Mesendoderm (in vitro differentiated cells): Measurements from ENCODE around the gene SLC18B1.

Experiments used
- DNase-seq: peaks from one replicate; pipeline ENCODE4 v3.0.0; 2013
- H2AK5ac ChIP-seq: 2 replicates; pipeline ENCODE4 v1.6.1; 2013; ENCODE audit warnings: low read length, inconsistent platforms
- H2BK120ac ChIP-seq: 2 replicates; pipeline ENCODE4 v1.6.1; 2013; ENCODE audit warnings: low read depth, mild to moderate bottlenecking, low read length, moderate library complexity, mixed read lengths
- H2BK15ac ChIP-seq: replicated peaks from 2 replicates; pipeline ENCODE4 v1.6.1; 2013; ENCODE audit warnings: low read depth, mild to moderate bottlenecking, moderate library complexity
- H2BK5ac ChIP-seq: 2 replicates; pipeline ENCODE4 v1.6.1; 2013; ENCODE audit warnings: low read length, inconsistent platforms
- H3K18ac ChIP-seq: 2 replicates; pipeline ENCODE4 v1.6.1; 2013; ENCODE audit warnings: mild to moderate bottlenecking, low read length, mixed read lengths
- H3K23ac ChIP-seq: one replicate; pipeline ENCODE4 v1.6.1; 2013; ENCODE audit warnings: low read length
- H3K27ac ChIP-seq: 2 replicates; pipeline ENCODE4 v1.5.1; 2013; ENCODE audit warnings: low read depth, mild to moderate bottlenecking, inconsistent platforms, low read length, moderate library complexity
- H3K27me3 ChIP-seq: 2 replicates; pipeline ENCODE4 v1.6.1; 2013; ENCODE audit warnings: low read length, control low read depth, mild to moderate bottlenecking, inconsistent platforms; ENCODE audit not compliant: insufficient read depth, poor library complexity
- H3K36me3 ChIP-seq: 2 replicates; pipeline ENCODE4 v1.6.1; 2013; ENCODE audit warnings: low read length, inconsistent platforms; ENCODE audit not compliant: control insufficient read depth, insufficient read depth
- H3K4ac ChIP-seq: one replicate; pipeline ENCODE4 v1.6.1; 2013; ENCODE audit warnings: low read depth, mild to moderate bottlenecking, low read length, moderate library complexity
- H3K4me1 ChIP-seq: 2 replicates; pipeline ENCODE4 v1.6.1; 2013; ENCODE audit warnings: low read depth, low read length, inconsistent platforms; ENCODE audit not compliant: control insufficient read depth
- H3K4me2 ChIP-seq: 2 replicates; pipeline ENCODE4 v1.6.1; 2013; ENCODE audit warnings: low read length
- H3K4me3 ChIP-seq: 2 replicates; pipeline ENCODE4 v1.5.1; 2013; ENCODE audit warnings: mild to moderate bottlenecking, low read length
- H3K56ac ChIP-seq: one replicate; pipeline ENCODE4 v1.6.1; 2013; ENCODE audit warnings: low read length
- H3K79me1 ChIP-seq: 2 replicates; pipeline ENCODE4 v1.6.1; 2013; ENCODE audit warnings: low read length, inconsistent platforms
- H3K79me2 ChIP-seq: 2 replicates; pipeline ENCODE4 v1.6.1; 2013; ENCODE audit warnings: mild to moderate bottlenecking, low read length; ENCODE audit not compliant: control insufficient read depth, insufficient read depth
- H3K9ac ChIP-seq: 2 replicates; pipeline ENCODE4 v1.6.1; 2013; ENCODE audit warnings: low read length, inconsistent platforms
- H4K5ac ChIP-seq: one replicate; pipeline ENCODE4 v1.6.1; 2013; ENCODE audit warnings: low read length
- H4K8ac ChIP-seq: one replicate; pipeline ENCODE4 v1.6.1; 2013; ENCODE audit warnings: low read depth, mild to moderate bottlenecking, control low read depth, low read length, moderate library complexity
- WGBS: extraction: QIAGEN DNeasy Blood & Tissue Kit; methylation state at CpG from one replicate; pipeline ENCODE4 v1.1.7; 2013; ENCODE audit warnings: low lambda C conversion rate, missing lambda C conversion rate; ENCODE audit not compliant: insufficient coverage; ENCODE audit errors: extremely low coverage; 5-methylcytosine and 5-hydroxymethylcytosine counted together

SLC18B1 gene

GRCh38 chr6:132733283-132733682 is 65.2 kb downstream of the SLC18B1 start:
- Histone ChIP-seq H3K4ac (no peak overlapping the region), H3K4me2 (no peak overlapping the region), H2AK5ac (no peak overlapping the region), H3K36me3 (no peaks in the 10 kb centered on the region), H3K79me2 (no peaks in the 10 kb centered on the region), H3K18ac (no peak overlapping the region), H3K23ac (no peak overlapping the region), H2BK120ac (no peak overlapping the region), H2BK15ac (no peak overlapping the region), H3K27me3 (no peaks in the 10 kb centered on the region), H2BK5ac (no peak overlapping the region), H3K27ac (no peak overlapping the region), H3K79me1 (no peaks in the 10 kb centered on the region), H4K5ac (no peak overlapping the region), H3K56ac (no peak overlapping the region), H3K4me1 (no peaks in the 10 kb centered on the region), H3K4me3 (no peak overlapping the region), H3K9ac (no peak overlapping the region), H4K8ac (no peak overlapping the region)
- no CpG with 5 or more reads among the region's 2 CpGs for WGBS
- DNase-seq: no peak

DNA sequence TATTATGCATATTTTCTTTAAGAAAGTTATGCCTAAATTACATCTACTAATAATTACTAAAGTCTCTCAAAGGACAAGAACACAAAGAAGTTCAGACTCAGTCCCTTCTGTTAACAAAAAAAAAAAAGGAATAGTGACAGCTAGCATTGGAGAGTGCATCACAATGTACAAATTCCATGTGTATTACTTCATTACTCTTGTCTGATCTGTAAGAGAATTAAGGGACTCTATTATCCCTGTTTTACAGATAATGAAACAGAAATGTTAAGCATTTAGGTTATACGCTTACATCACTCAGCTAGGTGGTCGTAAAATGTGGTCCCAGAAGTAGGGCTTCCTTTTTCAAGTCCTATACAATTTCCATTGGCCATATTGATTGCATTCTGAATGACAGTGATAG is 67.4 kb downstream of the SLC18B1 start:
- Histone ChIP-seq H4K8ac (no peak overlapping the region), H3K36me3 (no peaks in the 10 kb centered on the region), H2BK15ac (no peak overlapping the region), H3K18ac (no peak overlapping the region), H3K23ac (no peak overlapping the region), H3K79me1 (no peaks in the 10 kb centered on the region), H3K79me2 (no peaks in the 10 kb centered on the region), H2AK5ac (no peak overlapping the region), H2BK120ac (no peak overlapping the region), H3K4me2 (no peak overlapping the region), H3K4me3 (no peak overlapping the region), H3K27me3 (no peaks in the 10 kb centered on the region), H3K4me1 (no peaks in the 10 kb centered on the region), H3K56ac (no peak overlapping the region), H4K5ac (no peak overlapping the region), H3K27ac (no peak overlapping the region), H3K9ac (no peak overlapping the region), H2BK5ac (no peak overlapping the region), H3K4ac (no peak overlapping the region)
- no peak for DNase-seq
- no CpG with 5 or more reads among the region's 2 CpGs for WGBS

- Histone ChIP-seq H3K79me2 (no peaks in the 10 kb centered on the region), H3K79me1 (no peaks in the 10 kb centered on the region), H2BK5ac (no peak overlapping the region), H3K4me2 (no peak overlapping the region), H2BK120ac (no peak overlapping the region), H3K27ac (no peak overlapping the region), H3K23ac (no peak overlapping the region), H3K36me3 (no peaks in the 10 kb centered on the region), H3K27me3 (no peaks in the 10 kb centered on the region), H2AK5ac (no peak overlapping the region), H4K5ac (no peak overlapping the region), H4K8ac (no peak overlapping the region), H3K18ac (no peak overlapping the region), H3K4me3 (no peak overlapping the region), H2BK15ac (no peak overlapping the region), H3K56ac (no peak overlapping the region), H3K4me1 (no peaks in the 10 kb centered on the region), H3K9ac (no peak overlapping the region), H3K4ac (no peak overlapping the region)
- no CpG with 5 or more reads among the region's 3 CpGs for WGBS
- no peak for DNase-seq
Observed at GRCh38 chr6:132730560-132730959, 67.9 kb downstream of the SLC18B1 start.

DNA sequence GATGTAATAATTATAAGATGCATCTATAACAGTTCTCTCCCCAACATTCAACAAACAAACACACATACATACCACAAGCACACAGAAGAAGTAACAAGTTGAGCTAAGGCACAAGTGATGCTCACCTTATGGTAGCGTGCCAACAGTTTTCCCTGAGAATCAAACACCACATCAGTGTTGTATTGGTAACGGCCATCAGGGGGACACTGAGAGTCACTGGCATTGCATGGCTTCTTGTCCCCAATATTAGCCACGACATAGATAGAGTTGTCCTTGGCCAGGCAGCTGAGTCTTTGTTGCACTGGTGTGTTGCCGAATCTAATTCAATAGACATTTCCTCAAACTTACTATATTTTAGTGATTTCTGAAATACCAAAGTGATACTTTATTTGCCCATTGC is 69.8 kb downstream of the SLC18B1 start:
- Histone ChIP-seq H4K5ac (no peak overlapping the region), H3K79me1 (no peaks in the 10 kb centered on the region), H3K18ac (no peak overlapping the region), H3K23ac (no peak overlapping the region), H3K79me2 (no peaks in the 10 kb centered on the region), H2BK120ac (no peak overlapping the region), H3K4me3 (no peak overlapping the region), H2BK15ac (no peak overlapping the region), H3K9ac (no peak overlapping the region), H2BK5ac (no peak overlapping the region), H3K4me2 (no peak overlapping the region), H3K4me1 (no peaks in the 10 kb centered on the region), H4K8ac (no peak overlapping the region), H3K27me3 (no peaks in the 10 kb centered on the region), H3K27ac (no peak overlapping the region), H3K36me3 (no peaks in the 10 kb centered on the region), H3K56ac (no peak overlapping the region), H2AK5ac (no peak overlapping the region), H3K4ac (no peak overlapping the region)
- peak; percentile 48 for DNase-seq
- no CpG with 5 or more reads among the region's 4 CpGs for WGBS

- Histone ChIP-seq H3K9ac (no peak overlapping the region), H3K4me1 (no peaks in the 10 kb centered on the region), H3K36me3 (no peaks in the 10 kb centered on the region), H3K18ac (no peak overlapping the region), H2BK5ac (no peak overlapping the region), H3K56ac (no peak overlapping the region), H3K79me1 (no peaks in the 10 kb centered on the region), H3K79me2 (no peaks in the 10 kb centered on the region), H3K4ac (no peak overlapping the region), H4K8ac (no peak overlapping the region), H3K23ac (no peak overlapping the region), H3K27me3 (no peaks in the 10 kb centered on the region), H3K27ac (no peak overlapping the region), H2AK5ac (no peak overlapping the region), H3K4me2 (no peak overlapping the region), H4K5ac (no peak overlapping the region), H3K4me3 (no peak overlapping the region), H2BK120ac (no peak overlapping the region), H2BK15ac (no peak overlapping the region)
- no CpG with 5 or more reads among the region's 4 CpGs for WGBS
- DNase-seq: no peak
Observed at GRCh38 chr6:132726608-132726975, 71.8 kb downstream of the SLC18B1 start.

DNA sequence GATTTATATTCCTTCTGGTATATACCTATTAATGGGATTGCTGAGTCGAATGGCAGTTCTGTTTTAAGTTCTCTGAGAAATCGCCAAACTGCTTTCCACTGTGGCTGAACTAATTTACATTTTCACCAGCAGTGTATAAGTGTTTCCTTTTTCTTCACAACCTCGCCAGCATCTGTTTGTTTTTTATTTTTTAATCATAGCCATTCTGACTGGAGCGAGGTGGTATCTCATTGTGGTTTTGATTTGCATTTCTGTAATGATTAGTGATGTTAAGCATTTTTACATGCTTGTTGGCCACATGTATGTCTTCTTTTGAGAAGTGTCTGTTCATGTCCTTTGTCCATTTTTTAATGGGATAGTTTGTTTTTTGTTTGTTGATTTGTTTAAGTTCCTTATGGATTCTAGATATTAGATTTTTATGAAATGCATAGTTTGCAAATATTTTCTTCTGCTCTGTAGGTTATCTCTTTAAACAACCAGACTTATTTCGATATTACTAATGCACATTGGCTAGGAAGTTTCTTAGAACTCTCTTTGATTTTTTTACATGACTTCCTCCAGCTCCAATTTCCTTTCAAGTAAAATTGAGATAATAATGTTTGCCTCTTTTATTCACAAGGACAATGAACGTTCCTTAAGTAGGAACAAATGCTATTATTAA is 72.4 kb downstream of the SLC18B1 start:
- Histone ChIP-seq H3K4me3 (no peak overlapping the region), H4K8ac (no peak overlapping the region), H3K27ac (no peak overlapping the region), H3K4me2 (no peak overlapping the region), H3K79me1 (no peaks in the 10 kb centered on the region), H2BK15ac (no peak overlapping the region), H4K5ac (no peak overlapping the region), H3K56ac (no peak overlapping the region), H3K23ac (no peak overlapping the region), H3K79me2 (no peaks in the 10 kb centered on the region), H3K4ac (no peak overlapping the region), H2BK5ac (no peak overlapping the region), H2AK5ac (no peak overlapping the region), H3K9ac (no peak overlapping the region), H3K27me3 (no peaks in the 10 kb centered on the region), H3K18ac (no peak overlapping the region), H2BK120ac (no peak overlapping the region), H3K36me3 (no peaks in the 10 kb centered on the region), H3K4me1 (no peaks in the 10 kb centered on the region)
- DNase-seq: no peak
- WGBS: no CpG with 5 or more reads among the region's 6 CpGs
